ENCODE results near the gene MYO16. TPM values are rescaled to one million over a fixed set of nuclear protein-coding genes. Genes with fewer than 3 reads are reported as not detected.

The MYO16 gene
- total RNA-seq, 4 donors from 2014 or later: 0.54 to 3.8 (median 1.5) TPM

- no peaks in the 10 kb centered on the region for H3K36me3 ChIP-seq
- H3K4me3 ChIP-seq: no peak overlapping the region
- H3K27me3 ChIP-seq: no peaks in the 10 kb centered on the region
- WGBS, 2 donors (ENCODE audit: low coverage in 1 of 2): 100% methylated on average over 1 of the region's 1 CpG; no CpG with 5 or more reads in 1 of the 2 donors
- H3K9me3 ChIP-seq: no peaks in the 10 kb centered on the region
- H3K27ac ChIP-seq: no peak overlapping the region
- no peaks in the 10 kb centered on the region for H3K4me1 ChIP-seq
- TF ChIP-seq POLR2A (IDR thresholded peaks at IDR 0.05) (no peak), POLR2AphosphoS5 (IDR thresholded peaks at IDR 0.05) (no peak)
- no peak for ATAC-seq
These were observed 381.5 kb downstream of the MYO16 start for GRCh38 chr13:109010912-109011311.

DNA sequence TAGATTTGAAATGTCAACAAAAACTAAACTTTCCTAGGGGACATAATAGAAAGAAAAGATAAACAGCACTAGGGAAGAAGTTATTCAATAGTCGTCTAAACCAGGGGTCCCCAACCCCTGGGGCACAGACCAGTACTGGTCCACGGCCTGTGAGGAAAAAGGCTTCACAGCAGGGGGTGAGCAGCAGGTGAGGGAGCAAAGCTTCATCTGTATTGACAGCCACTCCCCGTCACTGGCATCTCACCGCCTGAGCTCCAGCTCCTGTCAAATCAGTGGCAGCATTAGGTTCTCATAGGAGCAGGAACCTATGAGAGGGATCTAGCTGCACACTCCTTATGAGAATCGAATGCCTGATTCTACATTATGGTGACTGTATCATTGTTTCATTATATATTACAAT lies 382.7 kb downstream of the MYO16 start:
- Histone ChIP-seq H3K4me1 (no peaks in the 10 kb centered on the region), H3K9me3 (no peaks in the 10 kb centered on the region), H3K27ac (no peak overlapping the region), H3K36me3 (no peaks in the 10 kb centered on the region), H3K27me3 (no peaks in the 10 kb centered on the region), H3K4me3 (no peak overlapping the region)
- no peak for ATAC-seq
- WGBS, 2 donors (ENCODE audit: low coverage in 1 of 2): 78 to 79% methylated on average over 4 to 5 of the region's 5 CpGs
- TF ChIP-seq POLR2AphosphoS5 (IDR thresholded peaks at IDR 0.05) (no peak), POLR2A (IDR thresholded peaks at IDR 0.05) (no peak), EP300 (IDR thresholded peaks at IDR 0.05) (no peak)
- TF ChIP-seq, protein P1, sequence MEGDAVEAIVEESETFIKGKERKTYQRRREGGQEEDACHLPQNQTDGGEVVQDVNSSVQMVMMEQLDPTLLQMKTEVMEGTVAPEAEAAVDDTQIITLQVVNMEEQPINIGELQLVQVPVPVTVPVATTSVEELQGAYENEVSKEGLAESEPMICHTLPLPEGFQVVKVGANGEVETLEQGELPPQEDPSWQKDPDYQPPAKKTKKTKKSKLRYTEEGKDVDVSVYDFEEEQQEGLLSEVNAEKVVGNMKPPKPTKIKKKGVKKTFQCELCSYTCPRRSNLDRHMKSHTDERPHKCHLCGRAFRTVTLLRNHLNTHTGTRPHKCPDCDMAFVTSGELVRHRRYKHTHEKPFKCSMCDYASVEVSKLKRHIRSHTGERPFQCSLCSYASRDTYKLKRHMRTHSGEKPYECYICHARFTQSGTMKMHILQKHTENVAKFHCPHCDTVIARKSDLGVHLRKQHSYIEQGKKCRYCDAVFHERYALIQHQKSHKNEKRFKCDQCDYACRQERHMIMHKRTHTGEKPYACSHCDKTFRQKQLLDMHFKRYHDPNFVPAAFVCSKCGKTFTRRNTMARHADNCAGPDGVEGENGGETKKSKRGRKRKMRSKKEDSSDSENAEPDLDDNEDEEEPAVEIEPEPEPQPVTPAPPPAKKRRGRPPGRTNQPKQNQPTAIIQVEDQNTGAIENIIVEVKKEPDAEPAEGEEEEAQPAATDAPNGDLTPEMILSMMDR (IDR thresholded peaks at IDR 0.05): no peak

- no peak for TF ChIP-seq POLR2A (IDR thresholded peaks at IDR 0.05)
- no peak for TF ChIP-seq EP300 (IDR thresholded peaks at IDR 0.05)
- TF ChIP-seq, protein P1 (IDR thresholded peaks at IDR 0.05): no peak
- TF ChIP-seq POLR2AphosphoS5 (IDR thresholded peaks at IDR 0.05): no peak
- H3K4me3 ChIP-seq: no peak overlapping the region
- no peak overlapping the region for H3K27ac ChIP-seq
- H3K27me3 ChIP-seq: no peaks in the 10 kb centered on the region
- ATAC-seq: no peak
- no peaks in the 10 kb centered on the region for H3K4me1 ChIP-seq
- no peaks in the 10 kb centered on the region for H3K36me3 ChIP-seq
- H3K9me3 ChIP-seq: no peaks in the 10 kb centered on the region
- whole genome bisulfite sequencing, 2 donors (ENCODE audit: low coverage in 1 of 2): 96 to 100% methylated on average over 1 to 3 of the region's 4 CpGs
These were observed 392.1 kb downstream of the MYO16 start for GRCh38 chr13:109021558-109021957.

GRCh38 chr13:109024611-109025010 lies 395.2 kb downstream of the MYO16 start:
- H3K36me3 ChIP-seq: no peaks in the 10 kb centered on the region
- no peak for ATAC-seq
- no peaks in the 10 kb centered on the region for H3K27me3 ChIP-seq
- no peak overlapping the region for H3K27ac ChIP-seq
- no peaks in the 10 kb centered on the region for H3K4me1 ChIP-seq
- no peak overlapping the region for H3K4me3 ChIP-seq
- TF ChIP-seq POLR2A (IDR thresholded peaks at IDR 0.05) (no peak), POLR2AphosphoS5 (IDR thresholded peaks at IDR 0.05) (no peak), EP300 (IDR thresholded peaks at IDR 0.05) (no peak)
- 86 to 100% methylated on average over 1 of the region's 1 CpG for WGBS, 2 donors (ENCODE audit: low coverage in 1 of 2)
- H3K9me3 ChIP-seq: no peaks in the 10 kb centered on the region

DNA sequence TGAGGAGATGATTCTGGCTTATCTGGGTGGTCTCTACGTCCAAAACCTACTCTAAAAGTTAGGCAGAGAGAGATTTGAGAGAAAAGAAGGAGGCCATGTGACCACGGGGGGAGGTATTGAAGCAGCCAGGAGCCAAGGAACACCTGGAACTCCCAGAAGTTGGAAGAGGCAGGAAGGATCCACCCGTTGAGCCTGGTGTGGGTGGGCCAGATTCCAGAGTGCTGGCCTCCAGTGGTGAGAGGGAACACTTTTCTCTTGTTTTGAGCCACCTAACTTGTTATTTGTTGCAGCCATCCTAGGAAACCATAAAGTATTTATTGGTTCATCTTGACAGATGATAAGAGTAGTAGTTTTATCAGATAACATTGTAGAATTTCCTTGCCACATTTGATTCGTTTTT lies 396.9 kb downstream of the MYO16 start:
- Histone ChIP-seq H3K9me3 (no peaks in the 10 kb centered on the region), H3K4me1 (no peaks in the 10 kb centered on the region), H3K4me3 (no peak overlapping the region), H3K27me3 (no peaks in the 10 kb centered on the region), H3K36me3 (no peaks in the 10 kb centered on the region), H3K27ac (no peak overlapping the region)
- ATAC-seq: no peak
- TF ChIP-seq POLR2A (IDR thresholded peaks at IDR 0.05): no peak
- 77 to 88% methylated on average over 3 to 4 of the region's 4 CpGs for WGBS, 2 donors (ENCODE audit: low coverage in 1 of 2)

- Histone ChIP-seq H3K27me3 (no peaks in the 10 kb centered on the region), H3K4me1 (no peaks in the 10 kb centered on the region), H3K4me3 (no peak overlapping the region), H3K27ac (no peak overlapping the region), H3K9me3 (no peaks in the 10 kb centered on the region), H3K36me3 (no peaks in the 10 kb centered on the region)
- WGBS, 2 donors (ENCODE audit: low coverage in 1 of 2): 68 to 70% methylated on average over 9 of the region's 9 CpGs
- TF ChIP-seq, protein P1 (IDR thresholded peaks at IDR 0.05): no peak
- no peak for TF ChIP-seq POLR2AphosphoS5 (IDR thresholded peaks at IDR 0.05)
- TF ChIP-seq EP300 (IDR thresholded peaks at IDR 0.05): no peak
- TF ChIP-seq POLR2A (IDR thresholded peaks at IDR 0.05): no peak
- ATAC-seq: no peak
These were observed 399.2 kb downstream of the MYO16 start for GRCh38 chr13:109028624-109029023.

Data from gastroesophageal sphincter (tissue), 4 donors.